Measurements from ENCODE around the gene UBE2Q2.
"Not testable (repeated sequence)": the region's sequence is repeated elsewhere in the genome, so short reads cannot be mapped to it uniquely, and the experiment has no call there.

The UBE2Q2 gene

DNA sequence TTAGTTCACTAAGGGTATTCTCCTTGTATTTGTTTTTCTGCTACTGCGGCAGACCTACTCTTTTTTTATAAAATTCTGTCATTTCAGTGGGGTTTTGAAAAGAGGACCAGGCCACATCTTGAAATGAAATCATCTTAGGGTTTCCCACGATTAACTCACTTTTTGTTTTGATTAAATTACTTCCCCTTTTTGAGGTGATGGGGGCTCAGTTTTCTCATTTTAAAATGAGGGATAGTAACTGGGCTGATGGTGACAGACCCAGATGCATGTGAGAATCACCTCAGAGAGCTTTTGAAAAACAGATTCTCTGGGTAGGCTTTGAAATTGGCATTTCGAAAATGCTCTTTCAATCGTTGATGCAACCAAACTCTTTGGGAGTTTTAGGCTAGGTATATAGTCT, 24.2 kb downstream of the UBE2Q2 start:
- no peak for DNase-seq

DNA sequence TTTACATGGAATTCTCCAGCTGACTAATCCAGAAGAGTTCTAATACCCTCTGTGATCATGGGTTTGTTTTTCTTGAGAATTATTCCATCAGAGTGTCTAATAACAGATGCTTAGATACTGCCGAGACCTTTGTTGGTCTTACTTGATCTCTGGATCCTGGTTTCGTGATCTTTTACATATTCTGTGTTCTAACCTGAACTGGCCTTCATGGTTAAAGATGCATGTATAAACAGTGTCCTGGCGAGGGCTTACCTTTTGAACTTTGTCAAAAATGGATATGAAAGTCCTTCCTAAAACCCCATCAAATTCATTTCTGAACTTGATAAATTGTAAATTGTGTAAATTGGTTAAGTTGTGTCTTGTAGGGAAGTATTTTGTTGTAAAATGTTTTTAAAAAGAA, 24.8 kb downstream of the UBE2Q2 start:
- DNase-seq, result no peak

DNA sequence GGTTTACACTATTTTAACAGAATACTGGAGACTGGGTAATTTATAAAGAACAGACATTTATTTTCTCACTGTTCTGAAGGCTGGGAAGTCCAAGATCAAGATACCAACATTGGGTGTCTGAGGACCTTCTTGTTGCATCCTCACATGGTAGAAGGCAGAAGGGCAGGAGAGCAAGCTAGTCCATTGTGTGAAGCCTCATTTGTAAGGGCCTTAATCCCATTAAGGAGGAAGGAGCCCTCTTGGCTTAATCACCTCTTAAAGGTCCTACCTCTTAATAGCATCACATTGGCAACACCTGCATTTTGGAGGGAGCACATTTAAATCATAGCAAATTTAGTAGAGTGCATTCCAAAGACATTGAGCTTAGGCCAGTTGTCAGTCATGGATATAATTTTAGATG, 26.2 kb downstream of the UBE2Q2 start:
- DNase-seq, result no peak

DNA sequence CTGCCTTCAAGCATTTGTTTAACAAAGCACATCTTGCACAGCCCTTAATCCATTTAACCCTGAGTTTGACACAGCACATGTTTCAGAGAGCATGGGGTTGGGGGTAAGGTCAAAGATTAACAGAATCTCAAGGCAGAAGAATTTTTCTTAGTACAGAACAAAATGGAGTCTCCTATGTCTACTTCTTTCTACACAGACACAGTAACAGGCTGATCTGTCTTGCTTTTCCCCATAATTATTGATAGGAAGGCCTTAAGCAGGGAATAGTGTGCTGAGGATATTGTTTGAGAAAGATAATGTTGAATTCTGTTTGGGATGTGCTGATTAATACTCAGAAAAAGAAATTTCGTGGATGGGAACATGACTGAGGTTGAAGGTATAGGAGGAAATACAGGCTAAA, 28.3 kb downstream of the UBE2Q2 start:
- not testable (repeated sequence) for DNase-seq

DNA sequence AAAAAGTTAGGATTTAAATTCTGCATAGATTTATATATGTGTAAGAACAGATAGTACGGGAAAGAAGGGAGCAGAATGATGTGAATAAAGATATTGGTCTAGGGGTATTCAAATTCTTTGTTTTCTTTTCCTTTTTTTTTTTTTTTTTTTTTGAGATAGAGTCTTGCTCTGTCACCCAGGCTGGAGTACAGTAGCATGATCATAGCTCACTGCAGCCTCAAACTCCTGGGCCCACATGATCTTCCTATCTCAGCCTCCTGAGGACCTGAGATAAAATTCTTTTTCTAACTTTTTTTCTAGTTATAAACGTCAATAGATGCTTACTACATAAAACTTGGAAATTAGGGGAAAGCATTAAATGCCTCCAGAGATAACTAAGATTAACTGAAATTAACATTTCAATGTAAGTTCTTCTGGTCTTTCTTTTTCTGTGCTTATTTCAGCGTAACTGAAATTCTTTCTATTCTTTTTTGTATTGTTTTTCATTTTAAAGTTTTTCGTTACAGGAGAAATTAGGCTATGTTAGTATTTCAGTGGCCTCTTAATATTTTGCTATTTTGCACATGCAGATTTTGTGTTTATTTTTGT, 29.2 kb downstream of the UBE2Q2 start:
- DNase-seq, result no peak

DNA sequence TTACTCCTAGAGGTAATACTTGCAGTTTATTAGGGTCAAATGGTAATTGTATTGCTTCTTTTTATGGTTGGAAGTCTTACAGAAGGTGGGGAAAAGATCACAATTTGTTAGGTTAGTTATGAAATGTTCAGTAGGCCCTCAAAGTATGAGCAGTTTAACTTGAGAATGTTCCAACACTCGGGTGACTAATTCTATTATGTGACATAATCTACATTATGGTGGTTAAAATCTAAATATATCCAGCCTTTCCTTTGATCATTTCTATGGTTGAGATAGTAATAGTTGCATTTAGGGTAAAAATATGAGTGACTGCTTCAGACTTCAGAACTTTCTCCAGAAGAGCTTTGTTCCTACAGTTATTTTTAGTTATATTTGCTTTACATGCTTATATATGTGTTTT, 40.8 kb downstream of the UBE2Q2 start:
- DNase-seq, result peak; percentile 69

DNA sequence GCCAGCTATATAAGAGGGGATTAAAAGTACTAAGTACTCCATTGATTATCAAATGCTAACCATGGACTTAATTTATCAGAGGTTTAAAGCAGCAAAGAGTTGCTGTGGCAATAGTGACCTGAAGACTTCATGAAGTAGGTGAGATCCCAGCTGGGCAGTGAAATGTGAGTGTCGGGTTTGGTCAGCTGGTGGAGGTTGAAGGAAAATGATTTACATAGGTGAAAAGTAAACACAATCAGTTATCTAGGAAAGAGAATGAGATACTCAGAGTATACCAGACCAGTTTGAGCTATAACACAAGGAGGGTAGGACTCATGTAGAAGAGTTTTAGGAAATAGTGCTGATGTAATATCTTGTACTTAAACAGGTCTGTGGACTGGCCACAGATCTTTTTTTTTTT, 43.9 kb downstream of the UBE2Q2 start:
- DNase-seq, result no peak

DNA sequence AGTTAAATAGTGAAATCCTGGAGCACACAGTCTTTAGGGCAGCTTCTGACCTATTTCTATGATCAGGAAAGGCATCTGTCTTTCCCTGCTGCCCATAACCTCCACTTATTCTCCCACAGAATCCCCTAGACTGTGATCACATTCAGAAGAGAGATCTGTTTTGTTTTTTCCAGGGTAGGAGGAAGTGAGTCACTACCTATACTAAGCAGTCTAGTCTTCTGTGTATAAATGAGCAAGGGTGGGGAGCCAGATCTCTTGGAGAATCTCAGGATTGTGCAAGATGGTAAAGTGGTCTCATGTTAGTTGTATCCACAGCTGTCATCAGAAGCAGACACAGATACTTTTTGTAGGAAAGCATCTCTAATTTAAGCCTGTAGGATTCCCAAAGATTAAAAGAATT, 48.6 kb downstream of the UBE2Q2 start:
- DNase-seq, result peak; percentile 89

DNA sequence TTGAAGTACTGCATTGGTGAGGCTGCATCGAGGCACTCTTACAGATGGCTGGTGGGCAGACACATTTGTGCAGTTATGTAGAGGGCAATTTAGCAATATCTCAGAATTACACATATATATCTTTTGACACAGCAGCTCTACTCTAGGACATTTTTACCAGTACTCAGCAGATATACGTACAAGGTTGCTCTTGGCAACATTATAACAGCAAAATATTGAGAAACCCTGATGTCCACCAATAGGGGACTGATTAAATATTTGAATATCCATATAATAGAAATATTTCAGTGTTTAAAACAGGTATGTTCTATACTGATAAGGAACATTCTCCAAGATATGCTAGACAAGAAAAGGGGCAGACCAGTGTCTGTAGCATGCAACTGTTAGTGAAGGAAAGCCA, 52.5 kb downstream of the UBE2Q2 start:
- DNase-seq, result no peak

DNA sequence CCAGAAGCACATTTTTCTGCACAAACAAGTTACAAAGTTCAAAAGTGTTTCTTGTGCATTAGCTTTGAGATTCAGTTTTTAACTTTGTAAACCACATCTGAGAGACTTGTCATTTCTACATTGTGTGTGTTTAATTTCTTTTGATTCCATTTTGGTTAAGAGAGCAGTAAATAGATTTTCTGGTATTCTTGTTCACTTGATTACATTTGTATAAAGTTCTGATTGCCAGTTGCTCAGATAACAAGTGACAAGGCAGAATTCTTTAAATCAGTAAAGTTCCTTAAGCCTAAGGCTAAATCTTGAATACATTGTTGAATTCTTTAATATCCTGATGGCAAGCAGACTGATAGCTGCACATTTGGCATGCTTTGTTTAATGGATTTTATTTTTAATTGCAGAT, 57.3 kb downstream of the UBE2Q2 start:
- DNase-seq, result no peak

DNA sequence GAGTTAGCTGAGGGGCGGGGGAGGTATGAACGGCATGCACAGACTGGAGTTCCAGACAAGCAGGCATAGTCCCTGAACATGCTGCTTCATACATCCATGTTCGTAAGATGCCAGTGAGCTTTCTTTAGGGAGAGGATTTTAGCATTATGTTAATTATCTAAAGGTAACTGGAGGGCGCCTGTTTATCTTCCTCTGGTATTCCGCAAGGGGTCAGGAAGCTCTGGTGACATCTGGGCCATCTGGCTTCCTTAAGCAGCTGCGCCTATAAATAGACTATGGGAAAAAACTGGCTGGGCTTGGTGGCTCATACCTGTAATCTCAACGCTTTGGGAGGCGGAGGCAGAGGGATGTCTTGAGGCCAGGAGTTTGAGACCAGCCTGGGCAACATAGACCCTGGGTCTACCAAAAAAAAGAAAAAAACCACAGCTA, 58.9 kb downstream of the UBE2Q2 start:
- DNase-seq, result peak; percentile 17

DNA sequence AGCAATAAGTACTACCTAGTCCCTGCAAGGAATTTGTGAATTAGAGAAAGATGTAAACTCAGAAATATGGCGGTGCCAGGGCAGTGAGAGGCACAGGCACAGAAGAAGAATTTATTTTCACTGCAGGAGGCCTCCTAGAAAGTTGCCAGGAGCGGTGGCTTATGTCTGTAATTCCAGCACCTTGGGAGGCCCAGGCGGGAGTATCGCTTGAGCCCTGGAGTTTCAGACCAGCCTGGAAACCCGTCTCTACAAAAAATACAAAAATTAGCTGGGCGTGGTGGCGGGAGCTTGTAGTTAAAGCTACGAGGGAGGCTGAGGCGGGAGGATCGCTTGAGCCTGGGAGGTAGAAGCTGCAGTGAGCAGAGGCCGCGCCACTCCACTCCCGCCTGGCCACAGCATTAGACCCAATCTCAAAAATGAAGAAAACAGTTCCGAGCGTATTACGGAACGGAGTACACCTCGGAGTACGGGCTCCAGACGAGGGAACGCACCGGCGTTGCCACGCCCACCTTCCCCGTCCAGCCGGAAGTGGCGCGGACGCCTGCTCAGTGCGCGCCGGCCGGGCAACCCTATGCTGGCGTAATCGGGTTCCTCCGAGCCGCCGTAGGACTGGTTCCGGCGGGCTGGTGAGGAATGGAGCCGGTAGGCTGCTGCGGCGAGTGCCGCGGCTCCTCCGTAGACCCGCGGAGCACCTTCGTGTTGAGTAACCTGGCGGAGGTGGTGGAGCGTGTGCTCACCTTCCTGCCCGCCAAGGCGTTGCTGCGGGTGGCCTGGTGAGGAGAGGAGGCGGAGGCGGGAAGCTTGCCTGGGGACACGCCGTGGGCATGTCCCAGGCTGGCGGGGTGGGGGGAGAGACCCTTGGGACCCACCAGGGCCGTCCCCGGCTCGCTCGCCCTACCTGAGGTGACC, 60.3 kb downstream of the UBE2Q2 start, which contains the start of gene FBXO22:
FBXO22 (plus strand) TSS at position 548 of the 909 bp plus-strand sequence; CDS start at position 634, 86 bp downstream.
- peak; percentile 91 for DNase-seq

DNA sequence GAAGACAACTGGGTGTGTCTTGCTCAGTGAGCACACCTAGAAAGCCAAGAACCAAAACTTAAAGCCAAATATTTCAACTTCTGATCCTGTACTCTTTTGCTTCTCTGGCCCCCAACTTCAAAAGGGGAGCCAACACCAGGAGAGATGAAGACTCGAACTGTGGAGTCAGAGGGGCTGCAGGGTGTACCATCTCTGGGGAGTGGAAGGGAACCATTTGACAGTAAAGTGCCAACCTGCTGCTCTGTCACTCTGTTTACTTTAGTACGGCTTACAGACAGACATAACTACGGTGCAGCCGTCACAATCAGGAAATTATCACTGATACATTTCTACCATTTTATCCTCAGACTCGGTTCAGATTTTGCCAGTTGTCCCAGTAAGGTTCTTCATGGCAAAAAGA, 62.0 kb downstream of the UBE2Q2 start:
- DNase-seq, result no peak

DNA sequence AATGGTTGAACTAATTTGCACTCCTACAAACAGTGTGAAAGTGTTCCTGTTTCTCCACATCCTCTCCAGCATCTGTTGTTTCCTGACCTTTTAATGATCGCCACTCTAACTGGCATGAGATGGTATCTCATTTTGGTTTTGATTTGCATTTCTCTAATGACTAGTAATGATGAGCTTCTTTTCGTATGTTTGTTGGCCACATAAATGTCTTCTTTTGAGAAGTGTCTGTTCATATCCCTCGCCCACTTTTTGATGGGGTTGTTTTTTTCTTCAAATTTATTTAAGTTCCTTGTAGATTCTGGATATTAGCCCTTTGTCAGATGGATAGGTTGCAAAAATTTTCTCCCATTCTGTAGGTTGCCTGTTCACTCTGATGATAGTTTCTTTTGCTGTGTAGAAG, 67.1 kb downstream of the UBE2Q2 start:
- DNase-seq, result not testable (repeated sequence)

DNA sequence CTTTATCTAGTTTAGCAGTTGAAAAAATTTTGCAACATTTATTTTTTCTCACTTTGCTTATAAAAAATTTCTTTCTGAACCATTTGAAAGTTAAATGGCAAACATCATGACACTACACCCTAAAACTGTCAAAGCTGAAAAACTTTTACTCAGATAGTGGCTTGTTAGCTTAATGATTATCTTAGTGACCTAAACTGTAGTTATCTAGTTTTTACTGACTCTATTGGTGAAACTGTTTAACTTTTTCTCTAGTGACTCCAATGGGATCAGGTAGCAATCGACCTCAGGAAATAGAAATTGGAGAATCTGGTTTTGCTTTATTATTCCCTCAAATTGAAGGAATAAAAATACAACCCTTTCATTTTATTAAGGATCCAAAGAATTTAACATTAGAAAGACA, 73.7 kb downstream of the UBE2Q2 start:
- no peak for DNase-seq

DNA sequence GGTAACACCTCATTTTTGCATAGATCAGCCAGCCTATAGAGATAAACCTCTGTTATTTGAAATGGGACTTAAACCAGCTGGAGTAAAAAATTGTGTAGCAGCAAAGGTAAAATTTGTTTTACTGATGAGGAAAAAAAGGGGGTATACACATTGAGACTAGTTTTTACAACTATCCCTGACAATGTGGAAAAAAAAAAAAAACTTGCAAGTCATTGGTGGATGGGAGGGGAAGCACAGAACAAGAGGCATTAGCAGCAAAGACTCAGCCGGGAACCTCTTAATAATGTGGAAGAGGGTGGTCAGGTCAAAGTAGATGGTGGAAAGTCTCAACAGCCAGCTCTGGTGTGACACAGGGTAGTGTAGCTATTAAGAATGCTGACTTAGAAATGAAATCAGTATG, 74.9 kb downstream of the UBE2Q2 start:
- no peak for DNase-seq

DNA sequence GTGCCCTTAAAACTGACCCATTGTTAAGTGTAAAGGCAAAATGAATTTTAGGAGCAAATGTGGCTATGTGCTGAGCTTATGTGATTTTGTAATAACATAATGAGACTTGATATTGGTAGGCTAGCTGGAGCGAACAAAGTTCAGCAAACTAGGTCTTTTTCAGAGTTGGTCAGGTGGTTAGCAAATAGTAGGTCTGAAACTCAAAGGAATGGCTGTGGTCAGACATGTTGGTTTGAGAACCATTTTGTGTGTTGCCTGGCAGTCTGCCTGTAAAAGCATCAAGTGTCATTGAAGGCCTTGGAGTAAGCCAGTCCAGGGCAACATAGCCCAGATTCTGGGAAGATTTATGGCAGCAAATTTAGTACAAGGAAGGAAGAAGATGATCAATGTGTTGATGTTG, 76.8 kb downstream of the UBE2Q2 start:
- no peak for DNase-seq

DNA sequence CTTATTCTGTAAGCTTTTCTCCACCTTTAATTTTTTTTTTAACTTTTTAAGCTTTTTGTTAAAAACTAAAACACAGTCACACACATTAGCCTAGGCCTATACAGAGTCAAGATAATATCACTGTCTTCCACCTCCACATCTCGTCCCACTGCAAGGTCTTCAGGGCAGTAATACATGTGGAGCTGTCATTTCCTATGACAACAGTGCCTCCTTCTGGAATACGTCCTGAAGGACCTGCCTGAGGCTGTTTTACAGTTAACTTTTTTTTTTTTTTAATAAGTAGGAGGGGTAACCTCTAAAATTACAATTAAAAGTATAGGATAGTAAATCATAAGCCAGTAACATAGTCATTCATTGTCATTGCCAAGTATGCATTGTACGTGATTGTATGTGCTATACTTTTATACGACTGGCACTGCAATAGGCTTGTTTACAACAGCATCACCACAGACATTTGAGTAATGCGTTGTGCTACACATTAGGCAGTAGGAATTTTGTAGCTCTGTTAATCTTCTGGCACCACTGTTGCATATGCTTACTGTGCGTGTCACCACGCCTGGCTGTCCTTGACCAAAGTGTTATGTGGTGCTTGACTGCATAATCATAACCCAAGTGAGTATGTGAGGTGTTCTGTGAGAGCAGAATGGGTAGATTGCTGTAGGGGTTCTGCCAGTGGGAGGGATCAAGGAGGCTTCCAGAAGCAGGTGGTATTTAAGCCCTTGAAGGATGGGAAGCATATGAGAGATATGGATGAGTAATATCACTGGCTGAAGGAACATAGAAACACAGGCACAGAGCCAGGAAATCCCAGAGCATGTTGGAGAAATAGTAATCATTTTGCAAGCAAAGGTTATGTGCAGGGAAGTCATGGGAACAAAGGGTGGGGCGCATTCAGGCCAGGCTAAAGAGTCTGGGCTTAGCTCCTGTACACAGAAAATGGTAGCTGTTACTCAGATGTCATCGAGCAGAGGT, 78.8 kb downstream of the UBE2Q2 start:
- DNase-seq, result peak; percentile 66

DNA sequence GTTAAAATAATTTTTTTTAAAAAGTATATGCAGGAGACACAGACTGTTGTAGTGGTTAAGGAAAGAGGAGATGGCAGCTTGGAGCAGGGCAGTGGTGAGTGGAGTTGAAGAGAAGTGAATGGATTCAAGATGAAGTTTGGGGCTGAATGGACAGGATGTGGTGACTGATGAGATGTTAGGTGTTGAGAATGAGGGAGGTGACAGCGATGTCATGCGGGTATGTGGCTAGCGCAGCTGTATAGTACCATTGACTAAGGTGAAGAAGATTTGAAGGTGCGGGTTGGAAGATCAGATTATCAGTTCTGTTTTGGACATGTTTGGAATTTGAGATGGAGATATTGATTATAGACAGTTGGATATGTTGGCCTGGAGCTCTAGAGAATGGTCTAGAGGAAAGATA, 80.5 kb downstream of the UBE2Q2 start:
- DNase-seq, result no peak

DNA sequence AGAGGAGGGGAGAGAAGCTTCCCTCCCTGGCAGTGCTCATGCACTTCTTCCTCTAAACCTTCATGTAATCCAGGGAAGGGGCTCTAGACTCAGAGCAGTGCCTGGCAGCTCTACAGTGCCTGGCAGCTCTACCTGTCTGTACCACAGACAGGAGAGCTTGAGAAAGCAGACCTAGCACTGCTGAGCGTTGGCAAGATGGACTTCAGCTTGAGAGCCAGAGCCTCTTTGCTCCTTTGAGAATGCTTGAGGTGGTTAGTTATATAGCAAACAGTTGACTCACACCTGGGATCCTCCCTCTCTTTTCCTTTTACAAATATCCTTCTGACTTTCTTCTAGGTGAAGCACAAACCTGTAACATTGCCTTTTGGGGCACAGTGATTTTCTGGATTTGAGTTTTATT, 81.3 kb downstream of the UBE2Q2 start:
- no peak for DNase-seq

DNA sequence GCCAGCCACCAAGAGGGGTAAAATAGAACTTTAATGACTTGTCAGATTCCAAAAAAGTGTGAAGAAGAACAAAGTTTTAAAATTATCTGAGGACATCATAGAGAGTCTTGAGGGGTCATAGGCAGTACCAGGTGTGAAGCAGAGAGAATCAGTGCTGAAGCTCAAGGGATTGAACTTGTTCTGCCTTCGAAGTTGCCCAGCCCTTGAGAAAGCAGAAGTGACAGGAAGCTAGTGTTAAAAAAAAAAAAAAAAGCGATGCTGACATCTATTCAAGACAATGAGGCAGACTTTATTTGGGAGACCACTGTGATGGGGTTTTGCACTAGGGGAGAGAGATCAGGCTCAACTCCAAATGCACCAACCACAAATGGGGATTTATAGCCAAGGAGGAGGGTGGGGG, 82.2 kb downstream of the UBE2Q2 start:
- DNase-seq, result no peak

DNA sequence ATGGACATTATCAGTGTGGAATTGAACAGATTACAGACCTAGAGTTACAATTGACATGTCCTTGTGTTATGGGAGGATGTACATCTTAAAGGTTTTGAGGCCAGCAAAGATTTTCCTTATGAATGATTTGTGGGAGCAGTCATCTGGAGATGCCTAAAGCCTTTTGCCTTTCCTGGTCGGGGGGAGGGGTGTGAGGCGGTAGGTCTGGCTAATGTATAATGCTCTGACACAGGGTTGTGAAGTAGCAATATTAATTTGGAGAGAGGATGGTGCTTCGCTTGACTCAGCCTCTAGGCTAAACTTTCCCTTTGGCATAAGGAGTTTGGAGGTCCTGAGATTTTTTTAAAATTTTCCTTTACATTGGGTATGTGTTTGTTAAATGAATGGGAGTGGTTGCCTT, 83.7 kb downstream of the UBE2Q2 start:
- no peak for DNase-seq

DNA sequence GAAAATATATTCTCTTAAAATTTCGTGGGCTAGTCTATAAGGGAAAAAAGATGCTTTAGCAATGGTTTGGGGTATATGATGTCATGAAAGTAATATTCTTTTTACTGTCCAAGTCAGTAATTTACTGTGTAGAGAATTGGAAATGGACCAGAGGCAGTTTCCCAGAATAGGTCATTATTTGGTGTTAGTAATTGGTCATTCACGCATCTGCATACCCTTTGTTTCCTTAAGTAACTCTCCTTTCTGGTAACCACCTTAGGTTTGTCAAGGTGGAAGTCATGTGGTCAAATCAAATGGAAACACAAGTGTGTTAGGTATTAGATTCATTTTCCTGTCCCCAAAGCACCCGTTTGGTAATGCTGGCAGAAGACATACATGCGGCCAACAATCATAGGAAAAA, 84.4 kb downstream of the UBE2Q2 start:
- DNase-seq, result no peak

All from fibroblast of skin of right biceps (primary cell).